HEK293 (cell line): ENCODE results near the gene APOL5.

Experiments used
- CTCF ChIA-PET: fragments of 350-600 bp; formaldehyde crosslinking; extraction: SDS; loops from one replicate; lab custom pipeline; 2021; ENCODE audit warnings: antibody characterized with exemption; lab: Yijun Ruan, JAX
- POLR2A ChIA-PET: fragments of 300-600 bp; formaldehyde crosslinking; extraction: SDS; loops from one replicate; lab custom pipeline; 2020; ENCODE audit warnings: antibody characterized with exemption, inconsistent platforms; lab: Yijun Ruan, JAX
- H3K27ac ChIP-seq: fragments of 200-500 bp; sonication (Bioruptor generic); 2 replicates; pipeline ENCODE4 v1.5.1; 2014; ENCODE audit warnings: low read depth, low read length, control low read depth, inconsistent platforms; ENCODE audit errors: extremely low read depth
- H3K36me3 ChIP-seq, 2 experiments: fragments of 200-500 bp in 1 of 2; sonication (Bioruptor generic) in 1 of 2; 1 replicate in 1 of 2; 2 replicates in 1 of 2; pipeline ENCODE4 v1.5.1; 2014 to 2017; ENCODE audit warnings: inconsistent platforms in 2 of 2, low read length in 2 of 2; ENCODE audit not compliant: control insufficient read depth in 2 of 2, insufficient read depth in 1 of 2
- H3K4me1 ChIP-seq: fragments of 200-500 bp; sonication (Bioruptor generic); 2 replicates; pipeline ENCODE4 v1.5.1; 2014; ENCODE audit warnings: mild to moderate bottlenecking, low read length, inconsistent platforms; ENCODE audit not compliant: control insufficient read depth, insufficient read depth
- H3K4me3 ChIP-seq: 2 replicates; pipeline ENCODE4 v1.5.1; 2011; ENCODE audit warnings: low read depth, mild to moderate bottlenecking, control low read depth, low read length, moderate library complexity
- H3K9me3 ChIP-seq: fragments of 200-500 bp; sonication (Bioruptor generic); 2 replicates; pipeline ENCODE4 v1.5.1; 2014; ENCODE audit warnings: low read depth, low read length, inconsistent platforms; ENCODE audit not compliant: control insufficient read depth, insufficient read depth
- HOXA7 ChIP-seq: sonication (generic); formaldehyde crosslinking; IDR thresholded peaks from 2 replicates; pipeline ENCODE4 v1.8.1; 2022; ENCODE audit warnings: missing genetic modification reagents, borderline replicate concordance
- KLF1 ChIP-seq: fragments of 450-650 bp; formaldehyde crosslinking; IDR thresholded peaks from 2 replicates; pipeline ENCODE4 v1.5.1; 2016; ENCODE audit warnings: missing biosample characterization, missing genetic modification characterization
- MZF1 ChIP-seq: fragments of 450-650 bp; formaldehyde crosslinking; IDR thresholded peaks from 2 replicates; pipeline ENCODE4 v1.5.1; 2017; ENCODE audit warnings: missing biosample characterization, missing genetic modification characterization, borderline replicate concordance
- SP7 ChIP-seq: fragments of 450-650 bp; formaldehyde crosslinking; IDR thresholded peaks from 2 replicates; pipeline ENCODE4 v1.5.1; 2016; ENCODE audit warnings: missing biosample characterization, missing genetic modification characterization
- WT1 ChIP-seq: fragments of 450-650 bp; formaldehyde crosslinking; IDR thresholded peaks from 2 replicates; pipeline ENCODE4 v1.5.1; 2016; ENCODE audit warnings: missing biosample characterization, missing genetic modification characterization
- ZBTB20 ChIP-seq: fragments of 450-650 bp; formaldehyde crosslinking; IDR thresholded peaks from 2 replicates; pipeline ENCODE4 v1.5.1; 2016; ENCODE audit warnings: missing biosample characterization, missing genetic modification characterization
- ZBTB7A ChIP-seq: fragments of 450-650 bp; formaldehyde crosslinking; IDR thresholded peaks from 2 replicates; pipeline ENCODE4 v1.5.1; 2016; ENCODE audit warnings: low read depth, missing biosample characterization, missing genetic modification characterization
- ZNF114 ChIP-seq: fragments of 450-650 bp; formaldehyde crosslinking; IDR thresholded peaks from 2 replicates; pipeline ENCODE4 v1.5.0; 2017; ENCODE audit warnings: missing biosample characterization, missing genetic modification characterization
- ZNF248 ChIP-seq: fragments of 450-650 bp; formaldehyde crosslinking; IDR thresholded peaks from 2 replicates; pipeline ENCODE4 v1.5.1; 2017; ENCODE audit warnings: missing biosample characterization, missing genetic modification characterization
- ZNF37A ChIP-seq: fragments of 450-650 bp; IDR thresholded peaks from 2 replicates; pipeline ENCODE4 v1.5.1; 2018; ENCODE audit warnings: missing biosample characterization, missing genetic modification characterization
- ZNF391 ChIP-seq: fragments of 450-650 bp; formaldehyde crosslinking; IDR thresholded peaks from 2 replicates; pipeline ENCODE4 v1.5.1; 2016; ENCODE audit warnings: low read depth, missing biosample characterization, missing genetic modification characterization, borderline replicate concordance
- ZNF404 ChIP-seq: fragments of 450-650 bp; formaldehyde crosslinking; IDR thresholded peaks from 2 replicates; pipeline ENCODE4 v1.5.1; 2017; ENCODE audit warnings: missing biosample characterization, missing genetic modification characterization
- ZNF558 ChIP-seq: fragments of 450-650 bp; formaldehyde crosslinking; IDR thresholded peaks from 2 replicates; pipeline ENCODE4 v1.5.1; 2016; ENCODE audit warnings: missing biosample characterization, missing genetic modification characterization
- ZNF596 ChIP-seq: fragments of 450-650 bp; IDR thresholded peaks from 2 replicates; pipeline ENCODE4 v1.5.0; 2018; ENCODE audit warnings: missing biosample characterization, mild to moderate bottlenecking, missing genetic modification characterization, moderate library complexity
- ZNF600 ChIP-seq: fragments of 450-650 bp; formaldehyde crosslinking; IDR thresholded peaks from 2 replicates; pipeline ENCODE4 v1.5.1; 2016; ENCODE audit warnings: missing biosample characterization, missing genetic modification characterization
- ZNF629 ChIP-seq: fragments of 450-650 bp; formaldehyde crosslinking; IDR thresholded peaks from 2 replicates; pipeline ENCODE4 v1.5.1; 2017; ENCODE audit warnings: missing biosample characterization, missing genetic modification characterization
- ZNF677 ChIP-seq: fragments of 450-650 bp; IDR thresholded peaks from 2 replicates; pipeline ENCODE4 v1.5.0; 2018; ENCODE audit warnings: missing biosample characterization, mild to moderate bottlenecking, missing genetic modification characterization, moderate library complexity
- ZNF701 ChIP-seq: fragments of 450-650 bp; formaldehyde crosslinking; IDR thresholded peaks from 2 replicates; pipeline ENCODE4 v1.5.1; 2016; ENCODE audit warnings: missing biosample characterization, missing genetic modification characterization
- ZNF707 ChIP-seq: fragments of 450-650 bp; formaldehyde crosslinking; IDR thresholded peaks from 2 replicates; pipeline ENCODE4 v1.5.1; 2016; ENCODE audit warnings: missing biosample characterization, missing genetic modification characterization
- ZNF776 ChIP-seq: fragments of 450-650 bp; formaldehyde crosslinking; IDR thresholded peaks from 2 replicates; pipeline ENCODE4 v1.5.0; 2017; ENCODE audit warnings: missing biosample characterization, missing genetic modification characterization, borderline replicate concordance
- ZSCAN30 ChIP-seq: fragments of 450-650 bp; IDR thresholded peaks from 2 replicates; pipeline ENCODE4 v1.5.1; 2018; ENCODE audit warnings: missing biosample characterization, mild to moderate bottlenecking, missing genetic modification characterization, moderate library complexity
- TF ChIP-seq, protein P1 (sequence below): fragments of 450-650 bp; formaldehyde crosslinking; IDR thresholded peaks from 2 replicates; pipeline ENCODE4 v1.5.1; 2016; ENCODE audit warnings: missing biosample characterization, missing genetic modification characterization
- TF ChIP-seq, protein P2 (sequence below): fragments of 450-650 bp; formaldehyde crosslinking; IDR thresholded peaks from 2 replicates; pipeline ENCODE4 v1.5.1; 2016; ENCODE audit warnings: missing biosample characterization, missing genetic modification characterization

The APOL5 gene

DNA sequence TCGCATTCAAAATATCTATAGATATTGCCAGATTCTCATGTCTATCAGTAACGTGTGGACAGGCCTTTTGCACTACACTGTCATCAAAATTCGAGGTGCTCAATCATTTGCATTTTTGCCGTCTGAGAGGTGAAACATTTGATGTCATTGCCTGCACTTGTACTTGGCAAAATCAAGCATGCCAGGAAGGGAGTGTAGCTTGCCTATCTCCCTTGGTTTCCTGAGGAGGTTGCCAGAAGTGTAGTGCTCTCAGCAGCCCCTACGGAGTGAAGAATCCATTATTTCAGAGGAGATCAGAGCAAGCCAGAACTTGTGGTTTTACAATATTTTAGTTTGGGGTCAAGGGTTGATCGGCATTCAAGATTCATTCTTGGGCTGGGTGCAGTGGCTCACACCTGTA, 30.2 kb upstream of the APOL5 start:
- TF ChIP-seq, protein P1, sequence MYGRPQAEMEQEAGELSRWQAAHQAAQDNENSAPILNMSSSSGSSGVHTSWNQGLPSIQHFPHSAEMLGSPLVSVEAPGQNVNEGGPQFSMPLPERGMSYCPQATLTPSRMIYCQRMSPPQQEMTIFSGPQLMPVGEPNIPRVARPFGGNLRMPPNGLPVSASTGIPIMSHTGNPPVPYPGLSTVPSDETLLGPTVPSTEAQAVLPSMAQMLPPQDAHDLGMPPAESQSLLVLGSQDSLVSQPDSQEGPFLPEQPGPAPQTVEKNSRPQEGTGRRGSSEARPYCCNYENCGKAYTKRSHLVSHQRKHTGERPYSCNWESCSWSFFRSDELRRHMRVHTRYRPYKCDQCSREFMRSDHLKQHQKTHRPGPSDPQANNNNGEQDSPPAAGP (tag by site-specific recombination) = no peak
- no peak for TF ChIP-seq ZNF391 (tag by site-specific recombination)
- TF ChIP-seq ZNF404 (tag by site-specific recombination) = no peak
- no peak for TF ChIP-seq MZF1 (tag by site-specific recombination)
- TF ChIP-seq ZNF677 (tag by site-specific recombination) = no peak
- no peak for TF ChIP-seq KLF1 (tag by site-specific recombination)
- TF ChIP-seq ZNF776 (tag by site-specific recombination) = no peak
- TF ChIP-seq, all 188 proteins: peak for 0
- Histone ChIP-seq H3K36me3 (no peaks in the 10 kb centered on the region), H3K9me3 (no peaks in the 10 kb centered on the region), H3K4me3 (no peak overlapping the region), H3K27ac (no peak overlapping the region), H3K4me1 (no peaks in the 10 kb centered on the region)
- ChIA-PET POLR2A (no interaction called here), CTCF (interaction anchor here (1.1 to 2.6 kb wide), 2 partner anchors 151 to 379 kb away, joined by 3 to 6 read pairs; no protein-coding TSS in a partner anchor)

DNA sequence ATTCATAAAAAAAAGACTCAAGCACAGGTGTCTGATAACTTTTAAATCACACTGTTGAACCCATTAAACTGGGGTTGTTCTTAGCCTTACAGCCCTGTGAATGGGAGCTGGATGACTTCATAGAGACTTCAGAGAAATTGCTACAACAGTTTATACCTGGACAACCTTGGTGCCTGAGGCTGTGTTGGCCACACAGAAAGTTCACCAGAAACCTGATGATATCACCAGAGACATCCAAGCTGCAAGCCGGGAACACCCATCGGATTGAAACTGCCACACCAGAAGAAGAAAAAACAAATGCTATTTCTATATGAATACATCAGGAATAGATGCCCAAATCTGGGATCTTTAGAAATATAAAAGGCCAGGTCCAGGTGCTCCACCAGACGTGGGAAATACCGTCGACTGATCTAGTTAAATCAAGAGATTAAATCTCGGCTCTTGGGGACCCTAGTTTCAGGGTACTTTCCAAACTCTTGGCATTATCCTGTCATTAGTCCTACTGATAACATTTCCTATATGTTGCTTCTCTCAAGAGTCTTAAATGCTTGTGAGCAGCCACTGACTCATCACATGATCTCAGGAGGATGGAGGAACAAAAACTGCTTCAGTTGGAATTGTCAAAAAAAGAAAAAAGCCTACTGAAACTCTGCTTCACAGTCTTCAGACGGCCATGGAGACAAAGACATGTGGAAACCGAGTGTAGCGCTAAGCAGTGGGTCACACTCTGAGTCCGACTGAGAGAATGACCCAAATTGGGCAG, 28.6 kb upstream of the APOL5 start:
- no peaks in the 10 kb centered on the region for H3K4me1 ChIP-seq
- H3K4me3 ChIP-seq = no peak overlapping the region
- TF ChIP-seq ZNF701 (tag by site-specific recombination) (no peak), ZNF629 (tag by site-specific recombination) (no peak), ZBTB20 (tag by site-specific recombination) (no peak), ZBTB7A (tag by site-specific recombination) (no peak), ZNF404 (tag by site-specific recombination) (no peak), ZNF37A (tag by site-specific recombination) (no peak), ZNF600 (tag by site-specific recombination) (no peak), ZSCAN30 (tag by site-specific recombination) (no peak), ZNF114 (no peak), ZNF558 (tag by site-specific recombination) (no peak), WT1 (tag by site-specific recombination) (no peak), ZNF248 (tag by site-specific recombination) (no peak), SP7 (tag by site-specific recombination) (no peak), HOXA7 (CRISPR knock-in tag) (no peak), ZNF596 (tag by site-specific recombination) (no peak), ZNF707 (tag by site-specific recombination) (no peak)
- TF ChIP-seq, protein P1 (tag by site-specific recombination) = no peak
- TF ChIP-seq, protein P2, sequence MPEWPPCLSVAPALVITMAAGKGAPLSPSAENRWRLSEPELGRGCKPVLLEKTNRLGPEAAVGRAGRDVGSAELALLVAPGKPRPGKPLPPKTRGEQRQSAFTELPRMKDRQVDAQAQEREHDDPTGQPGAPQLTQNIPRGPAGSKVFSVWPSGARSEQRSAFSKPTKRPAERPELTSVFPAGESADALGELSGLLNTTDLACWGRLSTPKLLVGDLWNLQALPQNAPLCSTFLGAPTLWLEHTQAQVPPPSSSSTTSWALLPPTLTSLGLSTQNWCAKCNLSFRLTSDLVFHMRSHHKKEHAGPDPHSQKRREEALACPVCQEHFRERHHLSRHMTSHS (tag by site-specific recombination) = no peak
- TF ChIP-seq, all 188 proteins: peak for 0
- no peaks in the 10 kb centered on the region for H3K9me3 ChIP-seq
- ChIA-PET POLR2A (no interaction called here), CTCF (interaction anchor here (0.6 to 2.6 kb wide), 3 partner anchors 338 to 422 kb away, joined by 3 to 6 read pairs (median 4); no protein-coding TSS in a partner anchor)
- H3K36me3 ChIP-seq = no peaks in the 10 kb centered on the region
- H3K27ac ChIP-seq = no peak overlapping the region
